Upper lobe of left lung (tissue), 4 donors: ENCODE measurements around the gene TBCB.
A peak's percentile ranks its signal among the peaks of the same experiment; 100 is the strongest.

Experiments used
- CTCF ChIP-seq, 6 experiments: fragments of 450-650 bp in 4 of 6; fragments of 200-600 bp in 2 of 6; sonication (generic) in 2 of 6; IDR thresholded peaks; one replicate each; pipeline ENCODE4 v1.5.1; 2016 to 2019; ENCODE audit warnings: antibody characterized with exemption in 6 of 6
- POLR2A ChIP-seq, 4 donors: fragments of 450-650 bp; IDR thresholded peaks; one replicate each; pipeline ENCODE4 v1.5.1; 2016 to 2017; ENCODE audit warnings: antibody characterized with exemption in 4 of 4, mild to moderate bottlenecking in 2 of 4

- TF ChIP-seq CTCF (IDR thresholded peaks at IDR 0.05) = peak in 1 of 6 experiments; percentile 3
- peak in 2 of 4 donors; percentile 36 to 58 for TF ChIP-seq POLR2A (IDR thresholded peaks at IDR 0.05)
These were observed at the start of gene TBCB for GRCh38 chr19:36115453-36116343.
